ENCODE measurements around the gene PTPRG. TPM values are rescaled to one million over a fixed set of nuclear protein-coding genes. Genes with fewer than 3 reads are reported as not detected.

Gene PTPRG
- total RNA-seq, 4 donors from 2014 or later, result 33.5 to 56.6 (median 46.9) TPM

DNA sequence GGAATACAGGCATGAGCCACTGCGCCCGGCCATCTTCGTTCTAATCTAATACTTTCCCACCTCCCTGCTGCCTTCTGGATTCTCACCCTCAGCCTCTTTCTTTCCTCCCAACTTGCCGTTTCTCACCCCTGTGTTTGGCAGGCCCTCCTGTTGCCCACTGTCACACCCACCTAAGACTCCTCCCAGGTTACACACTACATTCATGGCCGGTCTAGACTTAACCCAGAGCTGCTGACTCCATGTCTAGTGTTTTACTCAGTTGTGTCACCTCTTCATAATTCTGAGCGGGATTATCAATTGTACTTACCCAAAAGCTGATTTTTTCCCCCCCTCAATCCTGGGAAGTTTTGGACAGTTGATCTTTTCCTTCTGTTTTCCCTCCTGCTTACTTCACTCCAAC, 588.2 kb downstream of the PTPRG start:
- H3K27ac ChIP-seq, result no peak overlapping the region
- H3K36me3 ChIP-seq, result no peaks in the 10 kb centered on the region
- no peaks in the 10 kb centered on the region for H3K9me3 ChIP-seq
- no peak overlapping the region for H3K4me3 ChIP-seq
- H3K4me1 ChIP-seq, result no peaks in the 10 kb centered on the region
- DNase-seq, result no peak
- TF ChIP-seq POLR2A (IDR thresholded peaks at IDR 0.05), result no peak
- TF ChIP-seq, protein P1, sequence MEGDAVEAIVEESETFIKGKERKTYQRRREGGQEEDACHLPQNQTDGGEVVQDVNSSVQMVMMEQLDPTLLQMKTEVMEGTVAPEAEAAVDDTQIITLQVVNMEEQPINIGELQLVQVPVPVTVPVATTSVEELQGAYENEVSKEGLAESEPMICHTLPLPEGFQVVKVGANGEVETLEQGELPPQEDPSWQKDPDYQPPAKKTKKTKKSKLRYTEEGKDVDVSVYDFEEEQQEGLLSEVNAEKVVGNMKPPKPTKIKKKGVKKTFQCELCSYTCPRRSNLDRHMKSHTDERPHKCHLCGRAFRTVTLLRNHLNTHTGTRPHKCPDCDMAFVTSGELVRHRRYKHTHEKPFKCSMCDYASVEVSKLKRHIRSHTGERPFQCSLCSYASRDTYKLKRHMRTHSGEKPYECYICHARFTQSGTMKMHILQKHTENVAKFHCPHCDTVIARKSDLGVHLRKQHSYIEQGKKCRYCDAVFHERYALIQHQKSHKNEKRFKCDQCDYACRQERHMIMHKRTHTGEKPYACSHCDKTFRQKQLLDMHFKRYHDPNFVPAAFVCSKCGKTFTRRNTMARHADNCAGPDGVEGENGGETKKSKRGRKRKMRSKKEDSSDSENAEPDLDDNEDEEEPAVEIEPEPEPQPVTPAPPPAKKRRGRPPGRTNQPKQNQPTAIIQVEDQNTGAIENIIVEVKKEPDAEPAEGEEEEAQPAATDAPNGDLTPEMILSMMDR (IDR thresholded peaks at IDR 0.05), result no peak
- no peaks in the 10 kb centered on the region for H3K27me3 ChIP-seq

DNA sequence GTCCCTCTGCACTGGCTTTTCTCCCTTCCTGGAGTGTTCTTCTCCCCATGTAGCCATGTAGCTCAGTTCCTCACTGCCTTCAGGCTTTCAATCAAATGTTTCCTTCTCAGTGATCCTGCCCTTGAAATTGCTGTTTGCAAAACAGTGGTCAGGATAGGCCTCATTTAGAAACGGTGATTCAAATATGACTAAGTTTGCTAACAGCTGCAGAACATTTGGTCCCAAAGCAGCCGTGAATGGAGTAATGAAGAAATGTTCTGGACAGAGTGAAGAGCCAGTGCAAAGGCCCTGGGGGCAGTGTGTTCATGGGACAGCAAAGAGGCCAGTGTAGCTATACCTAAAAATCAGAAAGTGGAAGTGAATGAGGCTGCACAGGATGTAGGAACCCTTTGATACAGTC, 588.6 kb downstream of the PTPRG start:
- Histone ChIP-seq H3K4me1 (no peaks in the 10 kb centered on the region), H3K27ac (no peak overlapping the region), H3K27me3 (no peaks in the 10 kb centered on the region), H3K36me3 (no peaks in the 10 kb centered on the region), H3K9me3 (no peaks in the 10 kb centered on the region), H3K4me3 (no peak overlapping the region)
- DNase-seq, result no peak
- TF ChIP-seq, protein P1 (IDR thresholded peaks at IDR 0.05), result no peak
- no peak for TF ChIP-seq POLR2A (IDR thresholded peaks at IDR 0.05)

DNA sequence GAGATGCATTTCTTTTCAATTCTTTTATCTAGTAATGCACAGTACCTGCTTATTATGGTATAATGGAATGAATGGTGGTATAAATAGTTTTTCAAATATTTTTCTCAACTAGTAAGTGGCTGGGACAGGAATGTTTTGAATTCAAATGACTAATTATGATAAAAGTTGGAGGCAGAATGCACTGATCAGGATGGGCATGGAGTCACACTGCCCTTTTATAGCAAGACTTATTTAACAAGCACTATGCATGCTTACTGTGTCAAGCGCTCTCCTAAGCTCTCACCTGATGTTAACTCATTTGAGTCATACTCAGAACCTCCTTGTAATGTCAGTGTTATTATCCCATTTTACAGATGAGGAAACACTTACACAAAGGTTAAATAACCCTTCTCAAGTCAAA, 590.2 kb downstream of the PTPRG start:
- no peaks in the 10 kb centered on the region for H3K27me3 ChIP-seq
- no peaks in the 10 kb centered on the region for H3K9me3 ChIP-seq
- no peaks in the 10 kb centered on the region for H3K4me1 ChIP-seq
- TF ChIP-seq, protein P1 (IDR thresholded peaks at IDR 0.05), result no peak
- TF ChIP-seq POLR2A (IDR thresholded peaks at IDR 0.05), result no peak
- H3K27ac ChIP-seq, result no peak overlapping the region
- DNase-seq, result no peak
- H3K36me3 ChIP-seq, result no peaks in the 10 kb centered on the region
- H3K4me3 ChIP-seq, result no peak overlapping the region

DNA sequence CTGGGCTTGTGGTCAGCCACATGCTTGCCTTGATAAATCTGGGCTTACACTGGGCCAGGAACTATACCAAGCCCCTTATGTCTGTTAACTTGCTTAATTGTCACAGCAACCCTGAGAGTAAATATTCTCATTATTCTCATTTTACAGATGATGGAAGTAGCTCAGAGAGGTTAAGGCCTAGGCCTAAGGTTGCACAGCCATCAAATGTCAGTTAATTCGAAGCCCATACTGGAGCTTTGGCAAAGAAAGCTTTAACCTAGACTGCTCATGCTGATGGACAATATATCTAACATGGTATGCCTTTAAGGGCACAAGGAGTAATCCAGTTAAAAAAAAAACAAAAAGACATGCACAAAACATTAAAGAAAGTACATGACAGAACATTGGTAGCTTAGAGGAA, 591.9 kb downstream of the PTPRG start:
- Histone ChIP-seq H3K36me3 (no peaks in the 10 kb centered on the region), H3K9me3 (no peaks in the 10 kb centered on the region), H3K27ac (no peak overlapping the region), H3K4me3 (no peak overlapping the region), H3K4me1 (no peaks in the 10 kb centered on the region), H3K27me3 (no peaks in the 10 kb centered on the region)
- DNase-seq, result no peak
- no peak for TF ChIP-seq POLR2A (IDR thresholded peaks at IDR 0.05)
- TF ChIP-seq, protein P1 (IDR thresholded peaks at IDR 0.05), result no peak

DNA sequence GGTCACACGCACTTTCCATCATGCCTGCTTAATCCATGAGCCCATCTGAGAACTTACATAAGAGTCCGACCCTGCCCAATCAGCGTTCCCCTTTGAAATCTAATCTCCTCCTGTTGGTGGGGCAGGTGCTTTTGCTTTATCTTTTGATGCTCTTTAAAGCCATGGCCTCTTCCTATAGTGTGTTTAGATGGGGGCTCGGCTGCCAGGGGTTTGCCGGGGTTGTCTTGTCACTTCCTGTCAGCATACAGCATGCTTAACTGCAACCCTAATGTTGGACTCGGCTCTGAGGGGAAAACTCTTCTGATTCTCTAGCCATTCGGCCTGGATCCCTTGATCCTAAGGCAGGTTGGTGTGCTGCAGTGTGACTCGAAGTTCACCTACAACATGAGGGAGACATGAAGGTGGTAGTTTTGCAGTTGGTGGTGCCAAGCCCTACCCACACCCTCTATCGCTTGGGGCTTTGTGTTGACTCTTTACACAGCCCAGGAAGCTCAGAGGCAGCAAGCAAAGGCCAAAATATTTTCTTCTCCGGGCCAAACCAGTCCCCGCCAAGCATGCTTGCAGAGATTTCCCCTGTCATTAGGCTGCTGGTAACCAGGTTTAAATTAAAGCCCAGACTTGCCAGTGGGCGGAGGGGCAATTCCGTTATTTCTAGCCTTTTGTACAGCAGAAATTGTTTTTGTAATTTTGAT, 593.2 kb downstream of the PTPRG start:
- Histone ChIP-seq H3K27me3 (no peaks in the 10 kb centered on the region), H3K4me1 (peaks cover 0 to 4% (median 0%) of the 10 kb centered on the region in 4 donors), H3K9me3 (no peaks in the 10 kb centered on the region), H3K4me3 (no peak overlapping the region), H3K36me3 (no peaks in the 10 kb centered on the region), H3K27ac (no peak overlapping the region)
- DNase-seq, result no peak
- no peak for TF ChIP-seq POLR2A (IDR thresholded peaks at IDR 0.05)
- TF ChIP-seq, protein P1 (IDR thresholded peaks at IDR 0.05), result no peak
